ENCODE data around the gene TRAPPC5.

GRCh38 chr19:7678971-7679751 is 1.5 kb upstream of the TRAPPC5 start:
- no peak for TF ChIP-seq POLR2AphosphoS5 (IDR thresholded peaks at IDR 0.05)
- TF ChIP-seq CTCF (IDR thresholded peaks at IDR 0.05): no peak
- no peak for TF ChIP-seq POLR2A (IDR thresholded peaks at IDR 0.05)

Measured in suprapubic skin (tissue), 4 donors.